Sigmoid colon (tissue), 3 donors: ENCODE measurements around the gene CD248.

Experiments
- POLR2A ChIP-seq, 2 donors: fragments of 450-650 bp; IDR thresholded peaks; one replicate each; pipeline ENCODE4 v1.6.1; 2016; ENCODE audit warnings: antibody characterized with exemption in 2 of 2, mild to moderate bottlenecking in 2 of 2, moderate library complexity in 2 of 2
- TF ChIP-seq, protein P1 (sequence below), 4 experiments: fragments of 450-650 bp in 3 of 4; fragments of 200-600 bp in 1 of 4; IDR thresholded peaks; one replicate each; pipeline ENCODE4 v1.5.1; 2016 to 2019; ENCODE audit warnings: antibody characterized with exemption in 4 of 4, mild to moderate bottlenecking in 3 of 4, moderate library complexity in 2 of 4

DNA sequence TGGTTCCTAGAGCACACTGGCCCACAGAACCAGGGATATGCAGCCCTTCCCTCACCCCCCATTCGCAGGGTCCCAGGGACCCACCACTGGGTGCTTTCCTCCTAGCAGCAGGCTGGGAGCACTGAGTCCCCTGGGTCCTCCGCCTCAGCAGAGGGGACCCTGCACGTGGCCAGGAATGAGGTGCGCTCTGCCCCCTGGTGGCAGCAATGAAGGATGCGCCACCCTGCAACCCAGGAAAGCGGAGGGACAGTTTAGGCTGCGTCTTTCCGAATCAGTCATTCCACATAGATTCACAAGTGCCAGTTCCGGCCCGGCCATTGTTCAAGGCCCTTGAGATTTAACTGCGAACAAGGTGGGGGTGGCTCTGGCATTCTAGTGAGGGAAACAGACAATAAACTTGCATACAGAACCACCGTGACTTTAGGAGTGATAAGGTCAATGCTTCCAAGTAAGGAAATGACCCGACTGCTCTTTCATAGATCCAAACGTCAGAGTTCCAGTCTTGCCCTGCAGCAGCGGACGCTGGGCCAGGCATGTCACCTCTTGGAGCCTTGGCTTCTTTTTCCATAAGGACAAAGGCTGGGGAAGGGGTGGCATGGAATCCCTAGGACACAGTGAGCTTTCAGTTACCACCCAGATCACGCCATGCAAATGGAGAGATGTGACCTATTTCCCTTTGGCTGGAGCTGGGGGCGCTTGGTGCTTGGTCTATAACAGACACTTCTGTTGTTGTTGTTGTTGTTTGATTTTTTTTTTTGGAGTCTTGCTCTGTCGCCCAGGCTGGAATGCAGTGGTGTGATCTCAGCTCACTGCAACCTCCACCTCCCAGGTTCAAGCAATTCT, 11.7 kb upstream of the CD248 start:
- TF ChIP-seq, protein P1, sequence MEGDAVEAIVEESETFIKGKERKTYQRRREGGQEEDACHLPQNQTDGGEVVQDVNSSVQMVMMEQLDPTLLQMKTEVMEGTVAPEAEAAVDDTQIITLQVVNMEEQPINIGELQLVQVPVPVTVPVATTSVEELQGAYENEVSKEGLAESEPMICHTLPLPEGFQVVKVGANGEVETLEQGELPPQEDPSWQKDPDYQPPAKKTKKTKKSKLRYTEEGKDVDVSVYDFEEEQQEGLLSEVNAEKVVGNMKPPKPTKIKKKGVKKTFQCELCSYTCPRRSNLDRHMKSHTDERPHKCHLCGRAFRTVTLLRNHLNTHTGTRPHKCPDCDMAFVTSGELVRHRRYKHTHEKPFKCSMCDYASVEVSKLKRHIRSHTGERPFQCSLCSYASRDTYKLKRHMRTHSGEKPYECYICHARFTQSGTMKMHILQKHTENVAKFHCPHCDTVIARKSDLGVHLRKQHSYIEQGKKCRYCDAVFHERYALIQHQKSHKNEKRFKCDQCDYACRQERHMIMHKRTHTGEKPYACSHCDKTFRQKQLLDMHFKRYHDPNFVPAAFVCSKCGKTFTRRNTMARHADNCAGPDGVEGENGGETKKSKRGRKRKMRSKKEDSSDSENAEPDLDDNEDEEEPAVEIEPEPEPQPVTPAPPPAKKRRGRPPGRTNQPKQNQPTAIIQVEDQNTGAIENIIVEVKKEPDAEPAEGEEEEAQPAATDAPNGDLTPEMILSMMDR (IDR thresholded peaks at IDR 0.05), result peak; percentile 95 to 99 (median 98)
- TF ChIP-seq POLR2A (IDR thresholded peaks at IDR 0.05), result no peak
